Peyer's patch (tissue), 4 donors: ENCODE data around the gene LDLRAD4. TPM values are rescaled to one million over a fixed set of nuclear protein-coding genes. Genes with fewer than 3 reads are reported as not detected.
A peak's percentile ranks its signal among the peaks of the same experiment; 100 is the strongest.

Experiments
- DNase-seq, 3 donors: peaks; one replicate each; pipeline ENCODE4 v3.0.0-alpha.2; 2017 to 2019
- H3K27ac ChIP-seq, 4 donors: fragments of 200-600 bp; sonication (generic); one replicate each; pipeline ENCODE4 v1.5.1; 2016 to 2019
- H3K27me3 ChIP-seq, 2 donors: fragments of 200-600 bp; sonication (generic); one replicate each; pipeline ENCODE4 v1.5.1; 2019
- H3K36me3 ChIP-seq, 3 donors: fragments of 200-600 bp; sonication (generic); one replicate each; pipeline ENCODE4 v1.5.1; 2016 to 2019
- H3K4me1 ChIP-seq, 4 donors: fragments of 200-600 bp; sonication (generic); one replicate each; pipeline ENCODE4 v1.5.1; 2016 to 2019
- H3K4me3 ChIP-seq, 4 donors: fragments of 200-600 bp; sonication (generic); 1 replicate in 3 of 4; 2 replicates in 1 of 4; pipeline ENCODE4 v1.5.1; 2016 to 2019; ENCODE audit warnings: mild to moderate bottlenecking in 1 of 4
- H3K9me3 ChIP-seq, 4 donors: fragments of 200-600 bp; sonication (generic); one replicate each; pipeline ENCODE4 v1.5.1; 2016 to 2019; ENCODE audit warnings: mild to moderate bottlenecking in 1 of 4
- POLR2A ChIP-seq, 2 donors: fragments of 450-650 bp; IDR thresholded peaks; one replicate each; pipeline ENCODE4 v1.5.1; 2017; ENCODE audit warnings: antibody characterized with exemption in 2 of 2, mild to moderate bottlenecking in 2 of 2, moderate library complexity in 2 of 2
- total RNA-seq, 4 donors: library from RNA; depleted of rRNA; stranded (reverse); fragments of >200 nt; gene quantifications; one replicate each; pipeline ENCODE4 v1.1.0, GENCODE V29; 2016
- TF ChIP-seq, protein P1 (sequence below), 6 experiments: fragments of 450-650 bp in 4 of 6; fragments of 200-600 bp in 2 of 6; sonication (generic) in 1 of 6; IDR thresholded peaks; one replicate each; pipeline ENCODE4 v1.5.1; 2017 to 2019; ENCODE audit warnings: antibody characterized with exemption in 6 of 6, mild to moderate bottlenecking in 3 of 6, moderate library complexity in 1 of 6

The LDLRAD4 gene
- total RNA-seq, 4 donors from 2014 or later, result 24.8 to 128 (median 50.0) TPM

DNA sequence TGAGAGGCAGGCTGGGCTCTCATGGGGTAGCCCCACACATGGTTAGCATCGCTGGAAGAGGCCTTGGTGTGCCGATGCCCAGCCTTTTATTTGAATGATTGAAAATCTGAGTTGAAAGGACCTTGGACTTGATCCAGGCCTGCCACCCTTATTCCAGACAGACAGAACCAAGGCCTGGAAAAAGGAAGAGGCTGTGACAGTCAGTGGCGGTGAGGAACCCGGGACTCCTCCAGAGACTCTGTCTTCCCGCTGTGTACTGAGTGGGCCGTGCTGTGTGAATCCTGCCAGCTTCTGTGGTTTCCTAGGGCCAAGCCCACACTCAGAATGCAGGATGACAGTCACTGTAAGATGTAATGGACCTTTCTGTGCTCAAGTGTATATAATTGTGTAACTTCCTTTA lies 218.5 kb downstream of the LDLRAD4 start:
- H3K27ac ChIP-seq, result no peak overlapping the region
- DNase-seq, result no peak
- TF ChIP-seq, protein P1, sequence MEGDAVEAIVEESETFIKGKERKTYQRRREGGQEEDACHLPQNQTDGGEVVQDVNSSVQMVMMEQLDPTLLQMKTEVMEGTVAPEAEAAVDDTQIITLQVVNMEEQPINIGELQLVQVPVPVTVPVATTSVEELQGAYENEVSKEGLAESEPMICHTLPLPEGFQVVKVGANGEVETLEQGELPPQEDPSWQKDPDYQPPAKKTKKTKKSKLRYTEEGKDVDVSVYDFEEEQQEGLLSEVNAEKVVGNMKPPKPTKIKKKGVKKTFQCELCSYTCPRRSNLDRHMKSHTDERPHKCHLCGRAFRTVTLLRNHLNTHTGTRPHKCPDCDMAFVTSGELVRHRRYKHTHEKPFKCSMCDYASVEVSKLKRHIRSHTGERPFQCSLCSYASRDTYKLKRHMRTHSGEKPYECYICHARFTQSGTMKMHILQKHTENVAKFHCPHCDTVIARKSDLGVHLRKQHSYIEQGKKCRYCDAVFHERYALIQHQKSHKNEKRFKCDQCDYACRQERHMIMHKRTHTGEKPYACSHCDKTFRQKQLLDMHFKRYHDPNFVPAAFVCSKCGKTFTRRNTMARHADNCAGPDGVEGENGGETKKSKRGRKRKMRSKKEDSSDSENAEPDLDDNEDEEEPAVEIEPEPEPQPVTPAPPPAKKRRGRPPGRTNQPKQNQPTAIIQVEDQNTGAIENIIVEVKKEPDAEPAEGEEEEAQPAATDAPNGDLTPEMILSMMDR (IDR thresholded peaks at IDR 0.05), result no peak
- no peak for TF ChIP-seq POLR2A (IDR thresholded peaks at IDR 0.05)

DNA sequence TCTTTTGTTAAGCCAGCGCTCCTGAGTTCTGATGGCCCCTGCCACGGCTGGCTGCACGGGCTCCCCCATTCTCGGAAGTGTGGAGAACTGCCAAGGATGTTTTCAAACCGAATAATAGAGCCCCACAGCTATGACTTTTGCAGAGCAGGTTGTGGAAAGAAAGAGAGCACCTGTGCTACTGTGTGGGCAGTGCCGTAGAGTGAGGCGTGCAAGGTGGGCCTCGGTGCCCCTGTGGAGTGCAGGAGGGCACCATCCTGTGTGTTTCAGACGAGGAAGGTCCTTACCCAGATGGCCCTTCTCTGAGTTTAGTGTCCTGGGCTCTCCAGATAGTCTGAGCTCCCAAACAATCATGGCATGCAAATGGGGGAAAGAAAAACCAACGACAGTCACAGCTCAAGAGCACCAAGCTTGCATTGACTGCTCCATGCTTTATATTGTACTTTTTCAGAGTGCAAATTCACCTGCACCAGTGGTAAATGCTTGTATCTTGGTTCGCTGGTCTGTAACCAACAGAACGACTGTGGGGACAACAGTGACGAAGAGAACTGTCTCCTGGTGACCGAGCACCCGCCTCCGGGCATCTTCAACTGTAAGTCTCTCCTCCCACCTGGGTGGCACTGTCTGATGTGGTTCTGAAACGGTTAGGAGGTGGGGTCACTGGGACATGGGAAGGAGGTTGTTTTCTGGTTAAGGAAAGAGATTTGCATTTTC lies 219.4 kb downstream of the LDLRAD4 start:
- H3K36me3 ChIP-seq, result peaks cover 0 to 7% (median 0%) of the 10 kb centered on the region in 3 donors
- H3K27ac ChIP-seq, result peak overlapping the region in 2 of 4 donors; percentile 17 to 59
- H3K9me3 ChIP-seq, result no peaks in the 10 kb centered on the region
- no peaks in the 10 kb centered on the region for H3K27me3 ChIP-seq
- H3K4me1 ChIP-seq, result no peaks in the 10 kb centered on the region
- H3K4me3 ChIP-seq, result no peak overlapping the region
- peak in 2 of 3 donors; percentile 59 to 81 for DNase-seq
- TF ChIP-seq, protein P1 (IDR thresholded peaks at IDR 0.05), result no peak
- no peak for TF ChIP-seq POLR2A (IDR thresholded peaks at IDR 0.05)

More for the DNA sequence above, 218.5 kb downstream of the LDLRAD4 start:
- Histone ChIP-seq H3K4me3 (no peak overlapping the region), H3K27me3 (no peaks in the 10 kb centered on the region), H3K4me1 (no peaks in the 10 kb centered on the region), H3K36me3 (peaks cover 0 to 7% (median 0%) of the 10 kb centered on the region in 3 donors), H3K9me3 (no peaks in the 10 kb centered on the region)

DNA sequence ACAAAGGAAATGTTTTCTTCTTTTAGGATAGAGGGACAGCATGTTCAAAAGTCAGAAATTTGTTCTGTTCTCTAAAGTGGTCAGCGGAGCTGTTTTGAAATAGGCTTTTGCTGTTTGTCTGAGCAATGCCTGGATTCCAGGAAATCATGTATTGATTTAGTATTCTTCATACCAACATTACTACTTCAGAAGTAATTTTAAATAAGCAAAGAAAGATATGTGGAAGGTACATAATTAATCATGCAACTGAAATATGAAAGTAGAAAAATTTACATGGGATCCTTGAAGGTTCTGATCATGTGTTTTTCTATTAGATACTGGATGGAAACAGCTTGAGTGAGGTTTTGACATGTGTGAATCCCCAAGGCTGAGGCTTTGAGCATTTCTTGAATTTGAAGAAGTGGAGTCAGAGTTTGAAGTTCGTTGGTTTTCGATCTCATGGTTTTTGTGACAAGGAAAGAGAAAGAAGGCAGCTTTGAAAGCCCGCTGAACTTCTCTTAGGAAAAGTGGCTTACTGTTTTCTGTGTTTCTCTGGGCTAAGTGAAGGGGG lies 220.0 kb downstream of the LDLRAD4 start:
- H3K4me3 ChIP-seq, result no peak overlapping the region

DNA sequence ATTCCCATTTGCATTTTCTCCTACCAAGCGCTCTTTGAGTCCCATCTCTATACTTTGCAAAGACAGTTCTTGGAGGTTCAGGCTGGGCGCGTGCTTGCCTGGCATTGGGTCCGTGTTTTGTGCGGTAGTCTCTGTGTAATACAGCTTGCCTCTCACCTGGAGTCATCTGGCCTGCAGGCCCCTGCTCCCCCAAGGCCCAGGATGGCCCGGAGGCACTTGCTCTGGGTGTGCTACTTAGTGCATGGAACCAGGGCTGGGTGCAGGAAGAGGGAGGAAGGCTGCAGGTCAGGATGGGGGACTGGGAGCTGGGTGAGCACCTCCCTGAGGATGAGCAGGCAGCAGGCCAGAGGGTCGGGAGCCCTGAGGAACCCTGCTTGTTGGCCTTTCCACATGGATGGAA lies 220.9 kb downstream of the LDLRAD4 start:
- H3K36me3 ChIP-seq, result peaks cover 0 to 7% (median 0%) of the 10 kb centered on the region in 3 donors
- H3K27me3 ChIP-seq, result no peaks in the 10 kb centered on the region
- TF ChIP-seq POLR2A (IDR thresholded peaks at IDR 0.05), result no peak
- TF ChIP-seq, protein P1 (IDR thresholded peaks at IDR 0.05), result no peak
- H3K4me1 ChIP-seq, result no peaks in the 10 kb centered on the region
- DNase-seq, result no peak
- no peak overlapping the region for H3K27ac ChIP-seq
- no peak overlapping the region for H3K4me3 ChIP-seq
- H3K9me3 ChIP-seq, result no peaks in the 10 kb centered on the region

More for the DNA sequence above, 220.0 kb downstream of the LDLRAD4 start:
- H3K27ac ChIP-seq, result no peak overlapping the region
- no peaks in the 10 kb centered on the region for H3K9me3 ChIP-seq
- DNase-seq, result no peak
- H3K4me1 ChIP-seq, result no peaks in the 10 kb centered on the region
- no peaks in the 10 kb centered on the region for H3K27me3 ChIP-seq
- peaks cover 0 to 7% (median 0%) of the 10 kb centered on the region in 3 donors for H3K36me3 ChIP-seq
- TF ChIP-seq POLR2A (IDR thresholded peaks at IDR 0.05), result no peak
- TF ChIP-seq, protein P1 (IDR thresholded peaks at IDR 0.05), result no peak

DNA sequence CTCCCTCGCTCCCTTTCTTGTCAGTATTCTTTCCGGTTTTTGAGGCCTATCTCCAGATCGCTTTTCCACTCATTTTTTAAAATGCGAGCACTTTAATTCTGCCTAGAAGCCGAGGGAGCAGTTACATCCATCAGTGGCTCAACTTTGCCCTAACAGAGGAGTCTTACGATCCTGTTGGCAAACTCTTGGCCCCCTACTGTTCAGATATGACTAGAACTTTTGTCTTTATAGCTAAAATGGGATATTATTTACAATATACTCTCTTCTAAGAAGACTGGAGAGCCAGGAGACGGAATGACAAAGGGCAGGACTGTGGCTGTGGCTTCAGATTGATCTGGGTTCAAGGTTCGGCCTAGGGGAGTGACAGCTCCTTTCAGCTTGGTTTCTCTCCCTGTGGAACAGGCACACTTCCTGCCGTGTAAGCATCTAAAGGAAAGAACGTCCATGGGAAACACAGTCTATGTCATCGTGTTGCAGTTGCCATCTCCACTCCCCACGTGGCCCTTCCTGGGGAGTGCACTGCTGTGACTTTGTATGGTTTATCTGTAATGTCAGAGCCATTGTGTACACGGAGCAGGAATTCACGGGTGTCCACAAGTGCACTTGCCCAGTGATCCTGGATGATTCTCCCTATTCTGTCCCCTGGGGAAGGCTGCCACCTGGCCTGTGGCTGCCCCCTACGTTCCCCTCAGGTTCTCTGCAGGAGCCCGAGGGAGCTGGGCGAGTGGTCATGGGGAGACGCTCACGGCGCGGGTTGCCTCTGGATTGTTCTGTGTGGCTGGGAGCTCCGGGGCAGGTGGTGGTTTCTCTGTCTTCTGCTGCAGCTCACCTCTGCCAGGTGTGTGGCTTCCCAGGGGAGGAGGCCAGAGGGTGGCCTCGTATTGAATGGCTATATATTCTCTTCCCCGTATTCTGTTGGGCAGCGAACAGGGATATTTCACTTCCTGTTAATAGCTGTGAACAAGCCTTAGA lies 222.0 kb downstream of the LDLRAD4 start:
- no peaks in the 10 kb centered on the region for H3K9me3 ChIP-seq
- DNase-seq, result no peak
- no peak overlapping the region for H3K27ac ChIP-seq
- H3K36me3 ChIP-seq, result peaks cover 0 to 7% (median 0%) of the 10 kb centered on the region in 3 donors
- no peaks in the 10 kb centered on the region for H3K4me1 ChIP-seq
- H3K27me3 ChIP-seq, result no peaks in the 10 kb centered on the region
- TF ChIP-seq, protein P1 (IDR thresholded peaks at IDR 0.05), result no peak
- no peak for TF ChIP-seq POLR2A (IDR thresholded peaks at IDR 0.05)
- H3K4me3 ChIP-seq, result no peak overlapping the region
